Stimulated activated CD8-positive, alpha-beta memory T cell treated with anti-CD3 and anti-CD28 coated beads, Interleukin-4, amount 100 ng/mL, for 4 hours (primary cell): Measurements from ENCODE around the gene ADAM15.

ENCODE experiments used
- DNase-seq, 2 donors: peaks; one replicate each; pipeline ENCODE4 v3.0.0-alpha.2; 2020; ENCODE audit warnings: low read depth in 2 of 2, low spot score in 1 of 2

ADAM15 gene

GRCh38 chr1:155070158-155070621 is 19.1 kb downstream of the ADAM15 start:
- DNase-seq = no peak

GRCh38 chr1:155070721-155071569 is 19.8 kb downstream of the ADAM15 start:
- DNase-seq = peak; percentile 38 to 43

- no peak for DNase-seq
Observed at GRCh38 chr1:155071701-155072100, 20.6 kb downstream of the ADAM15 start.

- DNase-seq = no peak
Observed at GRCh38 chr1:155072531-155073289, 21.6 kb downstream of the ADAM15 start.

- DNase-seq = no peak
Observed at GRCh38 chr1:155073377-155074242, 22.5 kb downstream of the ADAM15 start.

GRCh38 chr1:155075535-155075934 is 24.4 kb downstream of the ADAM15 start:
- DNase-seq = no peak

GRCh38 chr1:155076371-155076770 is 25.3 kb downstream of the ADAM15 start:
- DNase-seq = no peak

GRCh38 chr1:155077346-155077745 is 26.2 kb downstream of the ADAM15 start:
- DNase-seq = no peak

- DNase-seq = no peak
Observed at GRCh38 chr1:155077758-155078445, 26.8 kb downstream of the ADAM15 start.

- no peak for DNase-seq
Observed at GRCh38 chr1:155078469-155079209, 27.5 kb downstream of the ADAM15 start, which contains the start of gene EFNA3. EFNA3 (plus strand) TSS chr1:155078837; CDS start chr1:155078942, 105 bp downstream.

- DNase-seq = no peak
Observed at GRCh38 chr1:155079210-155079486, 28.0 kb downstream of the ADAM15 start.

GRCh38 chr1:155079487-155080311 is 28.6 kb downstream of the ADAM15 start:
- no peak for DNase-seq

GRCh38 chr1:155080312-155081228 is 29.5 kb downstream of the ADAM15 start:
- no peak for DNase-seq

GRCh38 chr1:155081472-155082300 is 30.6 kb downstream of the ADAM15 start:
- DNase-seq = no peak

GRCh38 chr1:155082301-155083051 is 31.4 kb downstream of the ADAM15 start:
- DNase-seq = no peak

GRCh38 chr1:155083052-155083541 is 32.0 kb downstream of the ADAM15 start:
- no peak for DNase-seq
